Parathyroid adenoma (tissue), 2 donors: Measurements from ENCODE around the gene CADM1.

Source experiments
- H2AFZ ChIP-seq: fragments of 300-600 bp; sonication (generic); one replicate; pipeline ENCODE4 v1.7.0; 2017; ENCODE audit warnings: antibody characterized with exemption, mild to moderate bottlenecking
- H3K27ac ChIP-seq: fragments of 300-600 bp; sonication (generic); one replicate; pipeline ENCODE4 v1.7.0; 2017
- H3K27me3 ChIP-seq: fragments of 300-600 bp; sonication (generic); one replicate; pipeline ENCODE4 v1.7.0; 2017; ENCODE audit warnings: low read length; ENCODE audit not compliant: control insufficient read depth, insufficient read depth
- H3K36me3 ChIP-seq: fragments of 300-600 bp; sonication (generic); one replicate; pipeline ENCODE4 v1.7.0; 2017; ENCODE audit warnings: low read length; ENCODE audit not compliant: control insufficient read depth, insufficient read depth
- H3K4me1 ChIP-seq: fragments of 300-600 bp; sonication (generic); one replicate; pipeline ENCODE4 v1.7.0; 2017; ENCODE audit warnings: control low read depth
- H3K4me2 ChIP-seq: fragments of 300-600 bp; sonication (generic); one replicate; pipeline ENCODE4 v1.7.0; 2017; ENCODE audit warnings: low read length
- H3K4me3 ChIP-seq: fragments of 300-600 bp; sonication (generic); one replicate; pipeline ENCODE4 v1.7.0; 2017; ENCODE audit warnings: low read depth, low read length
- H3K79me2 ChIP-seq: fragments of 300-600 bp; sonication (generic); one replicate; pipeline ENCODE4 v1.7.0; 2017; ENCODE audit warnings: control low read depth
- H3K9ac ChIP-seq: fragments of 300-600 bp; sonication (generic); one replicate; pipeline ENCODE4 v1.7.0; 2017; ENCODE audit warnings: mild to moderate bottlenecking
- H3K9me3 ChIP-seq: fragments of 300-600 bp; sonication (generic); one replicate; pipeline ENCODE4 v1.7.0; 2017; ENCODE audit warnings: low read length; ENCODE audit not compliant: control insufficient read depth
- TF ChIP-seq, protein P1 (sequence below): fragments of 300-600 bp; sonication (generic); IDR thresholded peaks from one replicate; pipeline ENCODE4 v1.7.0; 2017; ENCODE audit warnings: antibody characterized with exemption, mild to moderate bottlenecking
- donor health status: primary hyperparathyroidism.

Gene CADM1

GRCh38 chr11:115389790-115390189 lies 114.4 kb downstream of the CADM1 start:
- Histone ChIP-seq H3K4me3 (no peak overlapping the region), H2AFZ (no peak overlapping the region), H3K9me3 (no peaks in the 10 kb centered on the region), H3K4me2 (no peak overlapping the region), H3K9ac (no peak overlapping the region), H3K4me1 (no peaks in the 10 kb centered on the region), H3K27ac (no peak overlapping the region), H3K27me3 (no peaks in the 10 kb centered on the region), H3K79me2 (no peaks in the 10 kb centered on the region), H3K36me3 (no peaks in the 10 kb centered on the region)
- TF ChIP-seq, protein P1, sequence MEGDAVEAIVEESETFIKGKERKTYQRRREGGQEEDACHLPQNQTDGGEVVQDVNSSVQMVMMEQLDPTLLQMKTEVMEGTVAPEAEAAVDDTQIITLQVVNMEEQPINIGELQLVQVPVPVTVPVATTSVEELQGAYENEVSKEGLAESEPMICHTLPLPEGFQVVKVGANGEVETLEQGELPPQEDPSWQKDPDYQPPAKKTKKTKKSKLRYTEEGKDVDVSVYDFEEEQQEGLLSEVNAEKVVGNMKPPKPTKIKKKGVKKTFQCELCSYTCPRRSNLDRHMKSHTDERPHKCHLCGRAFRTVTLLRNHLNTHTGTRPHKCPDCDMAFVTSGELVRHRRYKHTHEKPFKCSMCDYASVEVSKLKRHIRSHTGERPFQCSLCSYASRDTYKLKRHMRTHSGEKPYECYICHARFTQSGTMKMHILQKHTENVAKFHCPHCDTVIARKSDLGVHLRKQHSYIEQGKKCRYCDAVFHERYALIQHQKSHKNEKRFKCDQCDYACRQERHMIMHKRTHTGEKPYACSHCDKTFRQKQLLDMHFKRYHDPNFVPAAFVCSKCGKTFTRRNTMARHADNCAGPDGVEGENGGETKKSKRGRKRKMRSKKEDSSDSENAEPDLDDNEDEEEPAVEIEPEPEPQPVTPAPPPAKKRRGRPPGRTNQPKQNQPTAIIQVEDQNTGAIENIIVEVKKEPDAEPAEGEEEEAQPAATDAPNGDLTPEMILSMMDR = no peak

DNA sequence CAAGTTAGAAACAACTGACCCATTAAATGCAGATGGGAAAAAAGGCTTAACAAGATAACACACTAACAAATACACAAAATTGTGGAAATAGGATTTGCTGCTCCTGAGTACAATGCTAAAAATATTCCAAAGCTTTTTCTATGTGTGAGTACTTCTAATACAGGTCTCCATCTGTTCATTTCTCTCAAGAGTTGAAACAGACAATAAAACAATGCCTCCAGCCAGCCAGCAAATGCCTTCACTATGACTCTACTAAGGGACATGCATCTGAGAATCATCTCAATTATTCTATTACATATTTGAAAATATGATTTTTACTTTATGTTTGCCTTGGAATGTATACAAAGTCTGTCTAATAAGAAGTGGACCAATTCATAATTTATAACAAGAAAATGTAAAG lies 119.0 kb downstream of the CADM1 start:
- no peak overlapping the region for H3K27ac ChIP-seq
- no peaks in the 10 kb centered on the region for H3K36me3 ChIP-seq
- H3K4me2 ChIP-seq = no peak overlapping the region
- no peak overlapping the region for H2AFZ ChIP-seq
- TF ChIP-seq, protein P1 = no peak
- H3K79me2 ChIP-seq = no peaks in the 10 kb centered on the region
- no peak overlapping the region for H3K4me3 ChIP-seq
- no peaks in the 10 kb centered on the region for H3K4me1 ChIP-seq
- H3K27me3 ChIP-seq = no peaks in the 10 kb centered on the region
- no peak overlapping the region for H3K9ac ChIP-seq
- H3K9me3 ChIP-seq = no peaks in the 10 kb centered on the region

DNA sequence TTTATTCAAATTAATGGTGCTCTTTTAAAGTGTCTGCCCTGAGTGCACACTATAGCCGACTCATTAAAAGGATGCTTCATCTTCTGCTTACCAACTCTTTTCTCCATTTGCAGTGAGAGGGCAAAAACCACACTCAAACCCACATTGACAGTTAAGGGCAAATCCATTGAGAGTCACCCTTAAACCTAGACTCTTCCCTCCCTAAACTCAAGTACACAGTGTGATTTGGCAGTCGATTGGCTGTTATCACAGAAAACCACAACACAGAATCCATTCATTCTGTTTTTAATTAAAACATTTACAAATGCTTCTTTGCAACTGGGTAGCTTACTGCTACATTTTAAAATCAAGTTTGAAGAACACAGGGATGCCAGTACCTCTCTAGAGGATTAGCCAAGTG lies 120.0 kb downstream of the CADM1 start:
- H3K36me3 ChIP-seq = no peaks in the 10 kb centered on the region
- no peaks in the 10 kb centered on the region for H3K27me3 ChIP-seq
- TF ChIP-seq, protein P1 = no peak
- no peaks in the 10 kb centered on the region for H3K4me1 ChIP-seq
- H3K4me2 ChIP-seq = no peak overlapping the region
- no peak overlapping the region for H3K27ac ChIP-seq
- H3K9me3 ChIP-seq = no peaks in the 10 kb centered on the region
- no peak overlapping the region for H2AFZ ChIP-seq
- no peak overlapping the region for H3K4me3 ChIP-seq
- H3K79me2 ChIP-seq = no peaks in the 10 kb centered on the region
- no peak overlapping the region for H3K9ac ChIP-seq

DNA sequence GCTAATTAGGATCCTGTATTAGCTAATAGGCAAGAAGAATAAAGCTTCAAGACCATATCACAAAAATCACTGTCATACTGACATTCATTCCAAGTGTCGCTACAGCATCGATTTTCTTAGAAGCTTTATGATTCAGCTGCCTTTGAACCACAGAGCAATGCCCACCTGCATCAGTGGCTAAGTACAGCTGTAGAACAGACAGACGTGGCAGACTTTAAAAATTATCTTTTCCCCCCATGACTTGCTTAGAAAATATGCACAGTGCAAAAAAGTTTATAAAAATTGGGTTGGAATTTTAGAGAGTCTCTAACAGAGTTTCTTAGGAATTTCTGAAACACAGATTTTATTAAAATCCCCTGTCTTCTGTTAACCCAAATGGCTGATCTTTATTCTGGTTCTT lies 120.8 kb downstream of the CADM1 start:
- no peak overlapping the region for H3K4me2 ChIP-seq

GRCh38 chr11:115379528-115379927 lies 124.7 kb downstream of the CADM1 start:
- H2AFZ ChIP-seq = no peak overlapping the region
- TF ChIP-seq, protein P1 = no peak

More for the DNA sequence above, 120.8 kb downstream of the CADM1 start:
- no peaks in the 10 kb centered on the region for H3K36me3 ChIP-seq
- no peaks in the 10 kb centered on the region for H3K9me3 ChIP-seq
- TF ChIP-seq, protein P1 = no peak
- H2AFZ ChIP-seq = no peak overlapping the region
- no peak overlapping the region for H3K27ac ChIP-seq
- H3K4me3 ChIP-seq = no peak overlapping the region
- H3K4me1 ChIP-seq = no peaks in the 10 kb centered on the region
- H3K9ac ChIP-seq = no peak overlapping the region
- H3K79me2 ChIP-seq = no peaks in the 10 kb centered on the region
- H3K27me3 ChIP-seq = no peaks in the 10 kb centered on the region

More at GRCh38 chr11:115379528-115379927, 124.7 kb downstream of the CADM1 start:
- Histone ChIP-seq H3K27me3 (no peaks in the 10 kb centered on the region), H3K4me1 (no peaks in the 10 kb centered on the region), H3K4me2 (no peak overlapping the region), H3K9me3 (no peaks in the 10 kb centered on the region), H3K79me2 (no peaks in the 10 kb centered on the region), H3K9ac (no peak overlapping the region), H3K4me3 (no peak overlapping the region), H3K36me3 (no peaks in the 10 kb centered on the region), H3K27ac (no peak overlapping the region)
